ENCODE results near the gene NETO2.
"Not testable (repeated sequence)": the region's sequence is repeated elsewhere in the genome, so short reads cannot be mapped to it uniquely, and the experiment has no call there.

NETO2 gene

GRCh38 chr16:47059991-47060390 is 83.8 kb downstream of the NETO2 start:
- no peak for TF ChIP-seq TOX (CRISPR knock-in tag; IDR thresholded peaks at IDR 0.05; ENCODE audit: borderline replicate concordance)
- TF ChIP-seq PATZ1 (CRISPR knock-in tag; IDR thresholded peaks at IDR 0.05; ENCODE audit: borderline replicate concordance), result no peak
- no peak for TF ChIP-seq BACH2 (CRISPR knock-in tag; IDR thresholded peaks at IDR 0.05; ENCODE audit: borderline replicate concordance)
- ATAC-seq, result no peak

- ATAC-seq, result not testable (repeated sequence)
Observed at GRCh38 chr16:47059130-47059529, 84.6 kb downstream of the NETO2 start.

- no peak for ATAC-seq
- TF ChIP-seq OSR1 (CRISPR knock-in tag; IDR thresholded peaks at IDR 0.05) (no peak), BACH2 (CRISPR knock-in tag; IDR thresholded peaks at IDR 0.05; ENCODE audit: borderline replicate concordance) (no peak), GLIS3 (CRISPR knock-in tag; IDR thresholded peaks at IDR 0.05) (no peak), ARNTL (CRISPR knock-in tag; IDR thresholded peaks at IDR 0.05; ENCODE audit: borderline replicate concordance, low read depth) (no peak), POU6F1 (CRISPR knock-in tag; IDR thresholded peaks at IDR 0.05; ENCODE audit: borderline replicate concordance, low read depth) (no peak), ZNF70 (CRISPR knock-in tag; IDR thresholded peaks at IDR 0.05) (no peak), PATZ1 (CRISPR knock-in tag; IDR thresholded peaks at IDR 0.05; ENCODE audit: borderline replicate concordance) (no peak), TSHZ2 (CRISPR knock-in tag; IDR thresholded peaks at IDR 0.05) (no peak), CSRNP3 (CRISPR knock-in tag; IDR thresholded peaks at IDR 0.05) (no peak), ZFP30 (CRISPR knock-in tag; IDR thresholded peaks at IDR 0.05) (no peak), ESRRG (CRISPR knock-in tag; IDR thresholded peaks at IDR 0.05) (no peak), PPARA (CRISPR knock-in tag; IDR thresholded peaks at IDR 0.05; ENCODE audit: borderline replicate concordance) (no peak), RARB (CRISPR knock-in tag; IDR thresholded peaks at IDR 0.05) (no peak), ZFP3 (CRISPR knock-in tag; IDR thresholded peaks at IDR 0.05) (no peak), CREB5 (CRISPR knock-in tag; IDR thresholded peaks at IDR 0.05; ENCODE audit: low read depth) (no peak), ISL1 (CRISPR knock-in tag; IDR thresholded peaks at IDR 0.05) (no peak), ZNF565 (CRISPR knock-in tag; conservative IDR thresholded peaks at IDR 0.05; ENCODE audit: low read depth) (no peak), ZC3H10 (CRISPR knock-in tag; IDR thresholded peaks at IDR 0.05) (no peak)
Observed at GRCh38 chr16:47058295-47059086, 85.3 kb downstream of the NETO2 start.
